Nucleus accumbens (tissue), 56 donors: ENCODE results near the gene SPSB4.
"Not testable (repeated sequence)": the region's sequence is repeated elsewhere in the genome, so short reads cannot be mapped to it uniquely, and the experiment has no call there.

ENCODE experiments used
- DNase-seq, 56 donors: peaks; one replicate each; lab custom pipeline; 2025; lab: John Stamatoyannopoulos, UW

The SPSB4 gene

GRCh38 chr3:141113680-141114079 is 62.5 kb downstream of the SPSB4 start:
- DNase-seq: not testable (repeated sequence)

GRCh38 chr3:141114179-141114745 is 63.1 kb downstream of the SPSB4 start:
- no peak for DNase-seq

GRCh38 chr3:141114816-141115460 is 63.8 kb downstream of the SPSB4 start:
- DNase-seq: no peak

- DNase-seq: no peak
Observed at GRCh38 chr3:141115789-141116541, 64.8 kb downstream of the SPSB4 start.

DNA sequence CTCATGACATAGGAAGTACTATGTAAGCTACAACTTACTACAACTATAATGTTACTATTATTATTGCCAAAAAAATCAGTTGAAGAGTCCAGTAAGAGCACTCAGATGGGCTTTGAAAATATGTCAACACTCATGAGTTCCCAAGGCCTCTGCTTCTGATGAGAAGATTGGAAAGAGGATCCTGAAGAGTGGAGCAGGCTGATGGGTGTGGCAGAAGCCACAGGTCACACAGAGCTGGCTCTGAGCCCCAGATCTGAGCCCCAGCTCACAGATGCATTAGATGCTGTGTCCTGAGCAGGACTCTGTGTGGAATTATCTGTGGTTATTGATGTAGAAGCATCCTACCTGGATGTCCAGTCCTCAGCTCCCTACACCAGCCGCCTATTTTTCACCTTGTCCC is 65.6 kb downstream of the SPSB4 start:
- no peak for DNase-seq

DNA sequence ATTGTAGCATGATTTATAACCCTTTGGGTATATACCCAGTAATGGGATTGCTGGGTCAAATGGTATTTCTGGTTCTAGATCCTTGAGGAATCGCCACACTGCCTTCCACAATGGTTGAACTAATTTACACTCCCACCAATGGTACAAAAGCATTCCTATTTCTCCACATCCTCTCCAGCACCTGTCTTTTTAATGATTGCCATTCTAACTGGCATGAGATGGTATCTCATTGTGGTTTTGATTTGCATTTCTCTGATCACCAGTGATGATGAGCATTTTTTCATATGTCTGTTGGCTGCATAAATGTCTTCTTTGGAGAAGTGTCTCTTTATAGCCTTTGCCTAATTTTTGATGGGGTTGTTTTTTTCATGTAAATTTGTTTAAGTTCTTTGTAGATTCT is 66.8 kb downstream of the SPSB4 start:
- DNase-seq: not testable (repeated sequence)

- DNase-seq: no peak
Observed at GRCh38 chr3:141122455-141123030, 71.4 kb downstream of the SPSB4 start.

DNA sequence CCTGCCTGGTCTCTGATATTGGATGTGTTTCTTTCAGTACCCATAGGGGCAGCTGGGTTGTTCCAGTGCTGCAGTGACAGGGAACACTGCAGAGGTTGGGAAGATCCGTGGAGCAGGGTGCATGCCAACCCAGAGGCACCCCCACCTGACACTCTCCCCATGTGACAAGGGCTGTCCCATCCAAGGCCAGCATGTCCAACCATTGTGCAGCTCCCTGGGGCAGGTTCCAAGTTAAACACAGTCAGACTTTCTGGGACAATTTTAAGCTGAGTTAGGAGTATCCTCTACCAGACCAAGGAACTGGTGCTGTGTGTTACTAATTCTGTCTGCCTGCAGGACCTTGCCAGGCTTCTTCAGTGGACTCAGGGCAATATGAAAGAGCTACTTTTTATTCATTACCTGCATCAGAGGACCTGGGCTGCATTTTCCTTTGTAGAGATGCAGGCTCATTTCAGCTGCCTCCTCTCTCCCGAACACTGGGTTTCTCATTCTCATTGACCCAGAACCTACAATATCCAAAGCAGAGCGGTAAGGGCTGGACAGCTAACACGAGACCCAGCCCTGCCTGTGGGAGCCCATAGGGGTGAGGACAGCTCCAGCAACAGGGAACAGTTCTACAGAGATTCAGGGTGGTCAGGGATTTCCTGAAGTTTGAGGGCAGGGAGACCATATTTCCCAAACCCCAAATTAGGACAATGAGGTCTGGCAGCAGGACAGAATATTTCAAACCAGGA is 72.7 kb downstream of the SPSB4 start:
- DNase-seq: peak in 1 of 56 donors; percentile 22

- DNase-seq: no peak
Observed at GRCh38 chr3:141124715-141125114, 73.6 kb downstream of the SPSB4 start.

DNA sequence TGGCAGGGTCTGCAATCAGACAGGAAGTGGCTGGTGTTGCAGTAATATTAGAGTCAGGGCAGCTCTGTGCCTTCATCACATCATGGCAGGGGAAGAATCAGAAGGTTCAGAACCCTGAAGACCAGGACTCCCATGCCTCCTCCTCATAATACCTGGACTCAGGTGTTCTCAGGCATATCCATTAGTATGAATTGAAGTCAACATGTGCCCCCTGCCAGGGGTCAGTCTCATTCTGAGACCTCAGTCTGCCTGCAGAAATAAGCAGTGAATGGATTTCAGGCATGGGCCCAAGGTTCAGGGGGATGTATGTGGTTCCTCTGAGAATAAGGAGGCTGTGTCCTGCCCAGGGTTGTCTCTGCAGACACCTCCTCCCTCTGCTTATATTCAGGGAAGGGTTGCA is 74.2 kb downstream of the SPSB4 start:
- DNase-seq: no peak

DNA sequence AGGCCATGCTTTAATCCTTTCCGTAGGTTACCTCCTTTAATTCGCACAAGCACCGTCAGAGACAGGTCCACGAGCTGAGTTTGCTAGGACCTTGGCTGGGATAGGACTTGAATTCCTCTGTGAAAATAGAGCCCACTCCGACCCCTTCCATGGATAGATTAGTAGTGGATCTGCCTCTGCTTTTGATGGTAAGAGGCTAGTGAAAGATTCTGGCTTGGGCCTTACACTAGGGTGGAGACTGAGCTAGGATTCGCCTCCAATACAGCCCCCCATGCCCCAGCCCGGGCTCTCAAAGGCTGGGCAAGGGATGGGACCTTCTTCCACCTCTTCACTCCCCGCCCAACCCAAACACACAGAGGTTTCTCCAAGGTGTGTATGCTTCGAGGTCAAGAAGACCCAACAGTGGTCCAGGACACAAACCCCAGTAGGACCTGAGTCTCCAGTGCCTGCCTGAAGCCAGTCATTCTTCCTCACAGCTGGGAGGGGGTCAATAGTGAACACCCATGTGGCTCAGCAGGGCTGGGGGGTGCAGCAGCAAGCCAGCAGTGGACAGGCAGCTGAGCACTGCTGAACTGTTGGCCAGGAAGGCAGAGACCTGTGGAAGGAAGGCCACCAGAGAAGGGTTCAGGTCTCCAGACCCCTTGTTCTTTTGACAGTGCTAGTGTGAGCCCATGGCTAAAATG is 75.7 kb downstream of the SPSB4 start:
- DNase-seq: no peak

DNA sequence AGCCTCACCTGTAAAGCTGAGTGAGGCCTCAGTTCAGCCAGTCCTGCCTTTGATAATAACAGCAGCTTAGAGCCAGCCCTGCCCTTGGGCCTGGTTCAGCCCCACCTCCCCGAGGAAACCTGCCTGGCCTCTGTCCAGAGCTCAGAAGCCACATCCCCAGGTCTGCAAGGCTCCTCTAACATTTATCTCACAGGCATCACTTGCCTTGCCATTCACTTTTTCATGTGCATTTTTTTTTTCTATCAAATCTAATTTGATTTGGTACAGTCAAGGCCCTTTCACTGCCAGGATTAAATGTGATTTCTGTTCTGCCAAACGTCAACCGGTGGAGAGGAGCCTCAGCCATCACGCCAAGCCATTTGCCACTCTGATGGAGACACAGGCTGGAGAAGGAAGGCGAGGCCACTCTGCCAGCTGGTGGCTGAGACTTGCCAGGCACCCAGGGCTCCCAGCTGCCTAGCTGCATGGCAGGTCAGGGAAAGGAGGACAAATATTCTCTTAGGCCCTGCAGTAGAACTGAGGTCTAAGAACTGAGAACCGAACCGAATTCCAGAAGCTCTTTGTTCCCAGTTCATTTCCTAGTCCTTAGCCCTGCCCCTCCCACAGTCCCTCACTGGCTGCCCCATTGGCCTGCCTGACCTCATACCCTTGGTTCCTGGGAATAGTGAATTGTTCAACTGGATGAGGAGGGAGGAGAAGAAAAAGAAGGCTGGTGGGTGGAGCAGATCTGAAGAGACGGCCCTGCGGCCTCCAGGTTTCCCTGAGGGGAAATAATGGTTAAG is 76.4 kb downstream of the SPSB4 start:
- DNase-seq: no peak

- no peak for DNase-seq
Observed at GRCh38 chr3:141128126-141128777, 77.1 kb downstream of the SPSB4 start.

GRCh38 chr3:141129049-141129448 is 77.9 kb downstream of the SPSB4 start:
- no peak for DNase-seq

DNA sequence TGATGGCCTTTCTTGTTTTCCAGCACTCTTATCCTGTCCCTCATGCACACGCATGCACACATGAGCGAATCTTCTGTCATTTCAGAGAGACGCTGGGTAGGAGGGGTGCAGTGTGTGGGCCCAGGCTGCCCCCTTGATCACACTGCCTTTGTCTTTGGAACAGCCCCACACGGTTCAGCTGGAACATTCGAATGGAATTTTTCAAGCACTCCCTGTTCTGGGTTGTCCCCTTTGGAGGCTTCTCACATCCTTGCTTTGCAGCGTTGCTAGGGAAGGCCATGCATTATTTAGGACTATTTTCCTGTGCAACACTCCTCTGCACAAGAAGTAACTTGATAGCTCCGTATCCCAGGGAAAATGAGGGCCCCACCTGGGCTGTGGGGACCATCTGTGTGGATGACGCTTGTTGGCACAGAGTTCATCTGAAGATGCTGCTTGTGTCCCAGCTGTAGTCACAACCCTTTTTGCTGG is 78.4 kb downstream of the SPSB4 start:
- no peak for DNase-seq

DNA sequence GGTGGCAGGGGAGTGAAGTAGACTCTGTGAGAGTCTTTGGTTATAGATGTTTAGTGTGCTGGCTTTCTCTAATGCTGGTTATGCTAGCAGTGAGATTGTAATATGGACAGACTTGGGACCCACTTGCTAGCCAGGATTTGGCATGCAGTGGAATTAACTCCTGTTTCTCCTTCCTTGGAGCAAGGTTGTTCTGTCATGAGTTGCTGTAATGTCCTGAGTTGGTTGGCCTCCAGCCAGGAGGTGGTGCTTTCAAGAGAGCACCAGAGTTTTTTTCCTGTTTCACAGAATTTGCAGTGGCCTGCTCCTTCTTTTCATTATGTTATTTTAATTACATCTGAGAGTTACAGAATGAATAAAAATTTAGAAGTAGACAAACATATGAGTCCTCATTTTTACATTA is 92.4 kb downstream of the SPSB4 start:
- no peak for DNase-seq

- no peak for DNase-seq
Observed at GRCh38 chr3:141146979-141147470, 95.9 kb downstream of the SPSB4 start.

- no peak for DNase-seq
Observed at GRCh38 chr3:141147657-141148056, 96.5 kb downstream of the SPSB4 start.

DNA sequence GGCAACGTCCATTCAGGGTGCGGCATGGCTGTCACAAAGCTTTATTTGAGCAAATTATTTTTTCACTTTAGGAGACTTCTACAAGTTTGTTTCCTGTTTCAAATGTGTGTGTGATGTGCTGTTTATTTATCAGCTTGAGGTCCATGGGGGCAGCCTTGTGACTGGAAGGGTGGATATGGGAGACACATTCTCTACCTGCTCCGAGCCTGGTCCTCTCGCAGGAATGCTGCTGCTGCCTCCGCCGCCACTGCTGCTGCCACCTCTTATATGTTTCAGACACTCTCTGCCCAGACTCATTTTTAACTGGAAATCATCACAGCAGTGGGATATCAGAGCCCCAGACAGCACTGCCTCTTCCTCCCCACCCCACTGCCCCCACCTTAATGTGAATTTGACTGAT is 97.0 kb downstream of the SPSB4 start:
- no peak for DNase-seq
